ENCODE data around the gene CXCR3.
"Not testable (repeated sequence)": the region's sequence is repeated elsewhere in the genome, so short reads cannot be mapped to it uniquely, and the experiment has no call there.

The CXCR3 gene

GRCh38 chrX:71611736-71612135, 6.6 kb downstream of the CXCR3 start:
- DNase-seq (ENCODE audit: low read depth, low spot score) = not testable (repeated sequence)

GRCh38 chrX:71609095-71609750, 9.1 kb downstream of the CXCR3 start:
- no peak for DNase-seq (ENCODE audit: low read depth, low spot score)

GRCh38 chrX:71607488-71607887, 10.8 kb downstream of the CXCR3 start:
- no peak for DNase-seq (ENCODE audit: low read depth, low spot score)

- DNase-seq (ENCODE audit: low read depth, low spot score) = no peak
Observed at GRCh38 chrX:71606536-71607216, 11.6 kb downstream of the CXCR3 start.

- DNase-seq (ENCODE audit: low read depth, low spot score) = no peak
Observed at GRCh38 chrX:71604796-71605568, 13.3 kb downstream of the CXCR3 start.

- DNase-seq (ENCODE audit: low read depth, low spot score) = no peak
Observed at GRCh38 chrX:71604141-71604540, 14.2 kb downstream of the CXCR3 start.

- DNase-seq (ENCODE audit: low read depth, low spot score) = no peak
Observed at GRCh38 chrX:71603618-71604017, 14.7 kb downstream of the CXCR3 start.

- DNase-seq (ENCODE audit: low read depth, low spot score) = no peak
Observed at GRCh38 chrX:71599965-71600364, 18.3 kb downstream of the CXCR3 start.

GRCh38 chrX:71593210-71593609, 25.1 kb downstream of the CXCR3 start:
- DNase-seq (ENCODE audit: low read depth, low spot score) = not testable (repeated sequence)

GRCh38 chrX:71586929-71587328, 31.4 kb downstream of the CXCR3 start:
- no peak for DNase-seq (ENCODE audit: low read depth, low spot score)

- no peak for DNase-seq (ENCODE audit: low read depth, low spot score)
Observed at GRCh38 chrX:71581210-71581609, 37.1 kb downstream of the CXCR3 start.

GRCh38 chrX:71579990-71580380, 38.3 kb downstream of the CXCR3 start:
- no peak for DNase-seq (ENCODE audit: low read depth, low spot score)

- no peak for DNase-seq (ENCODE audit: low read depth, low spot score)
Observed at GRCh38 chrX:71579136-71579989, 38.9 kb downstream of the CXCR3 start.

- no peak for DNase-seq (ENCODE audit: low read depth, low spot score)
Observed at GRCh38 chrX:71578253-71579135, 39.8 kb downstream of the CXCR3 start, which contains the start of gene GCNA. TSS of gene GCNA (plus strand) at chrX:71578437. CDS start at chrX:71580822, 2,385 bp downstream.

GRCh38 chrX:71577682-71578081, 40.6 kb downstream of the CXCR3 start:
- DNase-seq (ENCODE audit: low read depth, low spot score) = no peak

GRCh38 chrX:71573590-71573989, 44.7 kb downstream of the CXCR3 start:
- DNase-seq (ENCODE audit: low read depth, low spot score) = no peak

GRCh38 chrX:71571390-71571789, 46.9 kb downstream of the CXCR3 start:
- DNase-seq (ENCODE audit: low read depth, low spot score) = not testable (repeated sequence)
